Activated CD4-positive, alpha-beta memory T cell treated with anti-CD3 and anti-CD28 coated beads, Interleukin-2, amount 10 ng/mL, durations not matched to agents 7 days and 5 days (primary cell): Measurements from ENCODE around the gene TGFBR3. TPM values are rescaled to one million over a fixed set of nuclear protein-coding genes. Genes with fewer than 3 reads are reported as not detected.
"Not testable (repeated sequence)": the region's sequence is repeated elsewhere in the genome, so short reads cannot be mapped to it uniquely, and the experiment has no call there.

ENCODE experiments used
- CTCF ChIA-PET: fragments of 350-600 bp; sonication (Branson Sonifier 250); formaldehyde crosslinking; loops from one replicate; lab custom pipeline; 2021; ENCODE audit warnings: antibody characterized with exemption, inconsistent platforms; lab: Charles Lee
- POLR2A ChIA-PET: fragments of 350-600 bp; sonication (Branson Sonifier 250); formaldehyde crosslinking; loops from one replicate; lab custom pipeline; 2021; ENCODE audit warnings: antibody characterized with exemption; lab: Charles Lee
- DNase-seq: peaks from one replicate; pipeline ENCODE4 v3.0.0-alpha.2; 2020
- H3K27ac Mint-ChIP-seq: one replicate; pipeline ENCODE4 v1.8.0; 2021; ENCODE audit warnings: mild to moderate bottlenecking, mixed read lengths
- H3K27me3 Mint-ChIP-seq: one replicate; pipeline ENCODE4 v1.8.0; 2021; ENCODE audit warnings: mixed read lengths
- H3K36me3 Mint-ChIP-seq: one replicate; pipeline ENCODE4 v1.8.0; 2021; ENCODE audit warnings: low read depth, mixed read lengths
- H3K4me1 Mint-ChIP-seq: one replicate; pipeline ENCODE4 v1.8.0; 2021; ENCODE audit warnings: mixed read lengths
- H3K4me3 Mint-ChIP-seq: one replicate; pipeline ENCODE4 v1.8.0; 2021; ENCODE audit warnings: mild to moderate bottlenecking, mixed read lengths
- H3K9me3 Mint-ChIP-seq: one replicate; pipeline ENCODE4 v1.8.0; 2021; ENCODE audit warnings: mixed read lengths
- total RNA-seq, 2 experiments: library from RNA; stranded (reverse); gene quantifications; one replicate each; pipeline ENCODE4 v1.2.3, GENCODE V29; 2021

Gene TGFBR3
- total RNA-seq, 2 experiments from 2014 or later: 35.9 to 41.6 TPM

GRCh38 chr1:91674107-91674506, 211.8 kb downstream of the TGFBR3 start:
- peaks cover 21% of the 10 kb centered on the region for H3K36me3 Mint-ChIP-seq
- H3K27me3 Mint-ChIP-seq: no peaks in the 10 kb centered on the region
- no peak overlapping the region for H3K27ac Mint-ChIP-seq
- no peak for DNase-seq
- ChIA-PET POLR2A (no interaction called here), CTCF (interaction anchor here (0.8 kb wide), 1 partner anchor 267 kb away, joined by 3 read pairs; no protein-coding TSS in a partner anchor)
- H3K4me1 Mint-ChIP-seq: peaks cover 34% of the 10 kb centered on the region
- H3K9me3 Mint-ChIP-seq: peaks cover 8% of the 10 kb centered on the region
- no peak overlapping the region for H3K4me3 Mint-ChIP-seq

- Mint-ChIP-seq H3K4me3 (no peak overlapping the region), H3K36me3 (peaks cover 21% of the 10 kb centered on the region), H3K27me3 (no peaks in the 10 kb centered on the region), H3K4me1 (peaks cover 34% of the 10 kb centered on the region), H3K27ac (no peak overlapping the region), H3K9me3 (peaks cover 8% of the 10 kb centered on the region)
- ChIA-PET CTCF (interaction anchor here (0.8 to 1.3 kb wide), 2 partner anchors 11 to 267 kb away, joined by 3 read pairs; no protein-coding TSS in a partner anchor), POLR2A (no interaction called here)
- no peak for DNase-seq
Observed at GRCh38 chr1:91673613-91674012, 212.3 kb downstream of the TGFBR3 start.

- peaks cover 24% of the 10 kb centered on the region for H3K36me3 Mint-ChIP-seq
- H3K27me3 Mint-ChIP-seq: no peaks in the 10 kb centered on the region
- ChIA-PET CTCF (interaction anchor here (0.6 to 1.3 kb wide), 2 partner anchors 10 to 12 kb away, joined by 3 read pairs; no protein-coding TSS in a partner anchor), POLR2A (no interaction called here)
- peaks cover 33% of the 10 kb centered on the region for H3K4me1 Mint-ChIP-seq
- H3K27ac Mint-ChIP-seq: peak overlapping the region; percentile 29
- peak; percentile 17 for DNase-seq
- H3K4me3 Mint-ChIP-seq: no peak overlapping the region
- peaks cover 8% of the 10 kb centered on the region for H3K9me3 Mint-ChIP-seq
Observed at GRCh38 chr1:91672601-91673161, 213.3 kb downstream of the TGFBR3 start.

GRCh38 chr1:91670781-91671180, 215.2 kb downstream of the TGFBR3 start:
- H3K4me1 Mint-ChIP-seq: peaks cover 33% of the 10 kb centered on the region
- H3K27ac Mint-ChIP-seq: no peak overlapping the region
- no peaks in the 10 kb centered on the region for H3K27me3 Mint-ChIP-seq
- ChIA-PET CTCF (no interaction called here), POLR2A (no interaction called here)
- H3K4me3 Mint-ChIP-seq: no peak overlapping the region
- peaks cover 24% of the 10 kb centered on the region for H3K36me3 Mint-ChIP-seq
- DNase-seq: no peak
- H3K9me3 Mint-ChIP-seq: peaks cover 10% of the 10 kb centered on the region

GRCh38 chr1:91669584-91670350, 216.2 kb downstream of the TGFBR3 start:
- ChIA-PET POLR2A (no interaction called here), CTCF (no interaction called here)
- Mint-ChIP-seq H3K4me1 (peaks cover 33% of the 10 kb centered on the region), H3K36me3 (peaks cover 24% of the 10 kb centered on the region), H3K27me3 (no peaks in the 10 kb centered on the region), H3K4me3 (no peak overlapping the region), H3K9me3 (peaks cover 10% of the 10 kb centered on the region), H3K27ac (no peak overlapping the region)
- DNase-seq: no peak

- H3K27ac Mint-ChIP-seq, H3K27me3 Mint-ChIP-seq, CTCF ChIA-PET, DNase-seq, H3K4me3 Mint-ChIP-seq, H3K4me1 Mint-ChIP-seq, POLR2A ChIA-PET, H3K9me3 Mint-ChIP-seq: not testable (repeated sequence)
- H3K36me3 Mint-ChIP-seq: peaks cover 11% of the 10 kb centered on the region
Observed at GRCh38 chr1:91666651-91667050, 219.3 kb downstream of the TGFBR3 start.

- DNase-seq: no peak
- no peak overlapping the region for H3K4me3 Mint-ChIP-seq
- POLR2A ChIA-PET: no interaction called here
- H3K9me3 Mint-ChIP-seq: peaks cover 26% of the 10 kb centered on the region
- peaks cover 11% of the 10 kb centered on the region for H3K36me3 Mint-ChIP-seq
- H3K27ac Mint-ChIP-seq: no peak overlapping the region
- CTCF ChIA-PET: interaction anchor here (1.0 kb wide), 1 partner anchor 149 kb away, joined by 3 read pairs; no protein-coding TSS in a partner anchor
- H3K4me1 Mint-ChIP-seq: no peaks in the 10 kb centered on the region
- H3K27me3 Mint-ChIP-seq: no peaks in the 10 kb centered on the region
Observed at GRCh38 chr1:91661121-91661520, 224.8 kb downstream of the TGFBR3 start.

GRCh38 chr1:91660708-91661107, 225.2 kb downstream of the TGFBR3 start:
- no peak for DNase-seq
- no peak overlapping the region for H3K27ac Mint-ChIP-seq
- H3K4me1 Mint-ChIP-seq: no peaks in the 10 kb centered on the region
- ChIA-PET POLR2A (no interaction called here), CTCF (interaction anchor here (1.0 kb wide), 1 partner anchor 149 kb away, joined by 3 read pairs; no protein-coding TSS in a partner anchor)
- no peaks in the 10 kb centered on the region for H3K27me3 Mint-ChIP-seq
- H3K9me3 Mint-ChIP-seq: peaks cover 26% of the 10 kb centered on the region
- no peak overlapping the region for H3K4me3 Mint-ChIP-seq
- peaks cover 11% of the 10 kb centered on the region for H3K36me3 Mint-ChIP-seq

- peaks cover 11% of the 10 kb centered on the region for H3K36me3 Mint-ChIP-seq
- no peaks in the 10 kb centered on the region for H3K27me3 Mint-ChIP-seq
- ChIA-PET POLR2A (no interaction called here), CTCF (no interaction called here)
- H3K27ac Mint-ChIP-seq: no peak overlapping the region
- H3K9me3 Mint-ChIP-seq: peaks cover 24% of the 10 kb centered on the region
- DNase-seq: no peak
- no peak overlapping the region for H3K4me3 Mint-ChIP-seq
- no peaks in the 10 kb centered on the region for H3K4me1 Mint-ChIP-seq
Observed at GRCh38 chr1:91655912-91656449, 230.0 kb downstream of the TGFBR3 start.

- ChIA-PET CTCF (no interaction called here), POLR2A (no interaction called here)
- Mint-ChIP-seq H3K27me3 (no peaks in the 10 kb centered on the region), H3K4me1 (peaks cover 3% of the 10 kb centered on the region), H3K27ac (no peak overlapping the region), H3K9me3 (peaks cover 10% of the 10 kb centered on the region), H3K36me3 (peaks cover 2% of the 10 kb centered on the region), H3K4me3 (no peak overlapping the region)
- DNase-seq: no peak
Observed at GRCh38 chr1:91653183-91653582, 232.8 kb downstream of the TGFBR3 start.

GRCh38 chr1:91651661-91652071, 234.3 kb downstream of the TGFBR3 start:
- Mint-ChIP-seq H3K27ac (no peak overlapping the region), H3K27me3 (no peaks in the 10 kb centered on the region), H3K4me3 (no peak overlapping the region), H3K4me1 (peaks cover 17% of the 10 kb centered on the region), H3K9me3 (peaks cover 3% of the 10 kb centered on the region), H3K36me3 (peaks cover 2% of the 10 kb centered on the region)
- CTCF ChIA-PET: no interaction called here
- no peak for DNase-seq
- POLR2A ChIA-PET: no interaction called here

- POLR2A ChIA-PET: no interaction called here
- Mint-ChIP-seq H3K36me3 (peaks cover 2% of the 10 kb centered on the region), H3K27me3 (no peaks in the 10 kb centered on the region), H3K4me1 (peaks cover 18% of the 10 kb centered on the region), H3K4me3 (no peak overlapping the region), H3K27ac (no peak overlapping the region), H3K9me3 (peaks cover 3% of the 10 kb centered on the region)
- no peak for DNase-seq
- CTCF ChIA-PET: no interaction called here
Observed at GRCh38 chr1:91651243-91651642, 234.7 kb downstream of the TGFBR3 start.

GRCh38 chr1:91650764-91651163, 235.2 kb downstream of the TGFBR3 start:
- ChIA-PET CTCF (no interaction called here), POLR2A (no interaction called here)
- H3K36me3 Mint-ChIP-seq: peaks cover 2% of the 10 kb centered on the region
- no peaks in the 10 kb centered on the region for H3K27me3 Mint-ChIP-seq
- H3K27ac Mint-ChIP-seq: no peak overlapping the region
- peaks cover 18% of the 10 kb centered on the region for H3K4me1 Mint-ChIP-seq
- no peak for DNase-seq
- no peak overlapping the region for H3K4me3 Mint-ChIP-seq
- peaks cover 3% of the 10 kb centered on the region for H3K9me3 Mint-ChIP-seq
